Stimulated activated CD8-positive, alpha-beta memory T cell treated with anti-CD3 and anti-CD28 coated beads, Interleukin-12 subunit alpha, Interleukin-12 subunit beta, amount 100 ng/mL, for 24 hours (primary cell): Measurements from ENCODE around the gene IGF1.

Source experiments
- DNase-seq: peaks from one replicate; pipeline ENCODE4 v3.0.0-alpha.2; 2020; ENCODE audit errors: extremely low read depth

Gene IGF1

GRCh38 chr12:102427543-102427941 is 52.8 kb downstream of the IGF1 start:
- DNase-seq, result no peak

DNA sequence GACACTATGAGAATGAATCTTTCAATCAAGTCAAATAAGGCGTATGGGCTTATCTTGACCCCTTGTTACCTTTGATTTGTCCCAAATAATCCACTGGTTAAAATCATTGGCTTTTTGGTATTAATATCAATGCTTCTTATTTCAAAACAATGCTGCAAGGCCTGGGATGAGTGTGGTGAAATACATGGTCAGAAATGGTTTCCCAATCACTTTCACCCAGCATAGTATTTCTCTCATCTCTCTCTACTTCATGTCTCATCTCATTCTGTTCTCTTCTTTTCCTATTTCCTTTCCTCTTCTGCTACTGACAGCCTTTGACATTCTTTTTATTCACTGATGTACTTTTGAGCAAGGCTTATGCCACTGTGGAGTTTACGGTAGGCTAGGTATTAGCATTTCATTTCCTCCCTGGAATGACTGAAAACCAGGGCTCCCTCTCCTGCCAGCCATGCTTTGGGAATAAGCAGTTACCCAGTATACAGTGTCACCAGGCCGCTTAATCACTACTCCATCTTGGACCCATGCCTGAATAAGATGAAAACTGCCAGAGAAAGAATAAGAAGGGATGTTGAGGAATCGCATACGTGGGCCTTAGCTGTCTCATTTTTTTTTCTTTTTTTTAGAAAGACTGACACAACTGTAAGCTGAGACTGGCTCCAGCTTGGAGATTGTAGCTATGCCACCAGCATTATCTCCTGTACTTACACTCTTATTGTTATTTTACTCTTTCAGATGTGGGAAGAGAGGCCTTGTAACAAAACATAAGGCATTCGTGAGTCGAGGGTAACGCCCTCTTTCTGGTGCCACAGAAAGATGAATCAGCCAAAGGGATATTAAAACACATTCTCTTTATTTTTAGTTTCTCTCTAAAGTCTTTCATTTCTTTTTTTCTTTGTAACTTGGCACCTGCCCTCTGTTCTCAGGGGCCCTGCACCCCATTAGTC is 53.5 kb downstream of the IGF1 start:
- DNase-seq, result no peak

GRCh38 chr12:102425109-102426039 is 55.0 kb downstream of the IGF1 start:
- DNase-seq, result no peak

DNA sequence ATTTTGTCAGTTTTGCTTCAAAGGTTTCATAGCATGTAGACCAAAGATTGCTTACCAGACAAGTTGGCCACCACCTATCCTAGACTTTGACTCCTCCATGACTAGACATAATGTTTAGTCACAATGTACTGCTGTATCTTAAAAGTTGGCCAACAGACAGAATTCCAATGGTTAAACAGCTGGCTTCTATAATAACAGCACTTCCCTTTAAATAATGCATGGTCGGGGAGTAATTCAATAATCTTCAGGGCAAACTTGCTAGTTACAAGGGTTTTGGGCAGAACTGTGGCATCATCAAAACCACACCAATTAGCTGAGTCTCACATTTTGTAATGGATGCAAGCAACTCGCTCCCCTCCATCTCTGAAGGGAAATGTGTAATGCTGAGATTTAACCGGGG is 56.9 kb downstream of the IGF1 start:
- no peak for DNase-seq

GRCh38 chr12:102421802-102422583 is 58.4 kb downstream of the IGF1 start:
- no peak for DNase-seq

GRCh38 chr12:102419094-102419764 is 61.1 kb downstream of the IGF1 start:
- DNase-seq, result no peak

DNA sequence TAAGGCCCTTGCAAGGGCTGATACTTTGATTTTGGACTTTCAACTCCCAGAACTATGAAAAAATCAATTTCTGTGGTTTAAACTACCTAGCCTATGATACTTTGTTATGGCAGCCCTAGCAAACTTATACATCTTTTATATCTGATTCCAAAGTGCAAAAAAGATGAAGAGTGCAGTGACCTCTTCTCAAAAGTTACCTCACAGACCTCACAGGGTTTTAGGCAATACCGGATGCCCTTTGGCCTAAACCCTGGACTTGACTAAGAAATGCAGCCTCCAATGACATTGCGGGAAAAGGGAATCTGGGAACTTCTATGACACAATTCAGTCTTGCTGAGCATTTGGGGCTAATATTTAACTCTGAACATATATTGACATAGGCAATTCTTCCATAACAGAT is 63.3 kb downstream of the IGF1 start:
- no peak for DNase-seq

GRCh38 chr12:102415515-102415914 is 64.8 kb downstream of the IGF1 start:
- DNase-seq, result no peak

DNA sequence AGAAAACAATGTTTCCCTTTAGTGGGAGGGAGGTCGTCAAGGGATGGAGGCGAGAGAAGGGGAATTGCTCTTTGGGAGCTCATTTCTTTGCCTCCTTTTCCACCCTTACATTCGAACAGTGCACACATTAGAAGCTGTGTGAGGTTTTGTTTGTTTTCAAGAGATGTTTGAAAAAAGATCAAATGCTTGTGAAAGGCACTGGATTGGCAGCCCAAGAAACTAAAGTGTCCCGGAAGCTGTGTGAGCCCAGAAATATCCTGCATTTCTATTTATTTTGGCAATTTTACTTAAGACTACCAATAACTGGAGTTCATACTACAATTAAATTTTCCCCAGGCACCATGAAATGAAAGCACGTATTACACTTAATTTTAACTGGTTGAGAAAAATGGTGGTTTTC is 67.0 kb downstream of the IGF1 start:
- no peak for DNase-seq

DNA sequence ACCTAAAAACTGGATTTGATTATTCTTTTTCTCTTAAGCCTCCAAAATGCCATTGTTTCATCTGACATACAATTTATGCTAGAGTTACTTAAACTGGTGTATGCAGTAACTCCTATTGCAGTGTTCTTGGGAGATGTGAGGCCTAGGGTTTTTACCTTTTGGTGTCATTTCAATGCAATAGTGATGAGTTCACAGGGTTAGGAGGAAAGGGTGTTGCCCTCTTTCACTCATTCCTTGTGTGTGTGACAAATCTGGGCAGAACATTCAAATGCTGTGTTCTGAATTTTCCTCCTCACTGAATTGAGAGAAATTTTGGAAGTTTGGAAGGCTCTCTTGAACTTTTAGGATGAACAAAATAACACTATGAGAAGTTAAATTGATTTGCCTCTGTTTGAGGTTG is 69.9 kb downstream of the IGF1 start:
- DNase-seq, result no peak

- no peak for DNase-seq
Measured at GRCh38 chr12:102408487-102409297, 71.7 kb downstream of the IGF1 start.

GRCh38 chr12:102407776-102408486 is 72.4 kb downstream of the IGF1 start:
- DNase-seq, result no peak

- DNase-seq, result no peak
Measured at GRCh38 chr12:102406033-102406584, 74.3 kb downstream of the IGF1 start.

DNA sequence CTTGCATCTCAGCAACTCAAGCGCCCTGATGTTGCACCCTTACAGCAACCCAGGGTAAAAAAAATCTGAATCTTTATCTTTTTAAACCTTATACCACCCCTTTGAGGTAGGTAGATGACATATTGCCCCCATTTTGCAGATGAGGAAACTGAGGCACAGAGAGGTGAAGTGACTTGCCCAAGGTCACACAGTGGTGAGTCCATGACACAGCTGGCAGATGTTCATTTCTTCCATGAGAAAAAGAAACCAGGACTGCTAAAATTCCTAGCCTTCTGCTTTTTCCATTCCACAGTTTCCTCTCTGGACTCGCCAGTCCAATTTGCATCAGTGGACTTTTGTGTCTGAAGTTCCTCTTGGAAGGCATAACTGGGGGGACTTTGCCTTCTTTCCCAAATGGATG is 79.3 kb downstream of the IGF1 start:
- DNase-seq, result no peak

GRCh38 chr12:102399653-102400052 is 80.7 kb downstream of the IGF1 start:
- no peak for DNase-seq

DNA sequence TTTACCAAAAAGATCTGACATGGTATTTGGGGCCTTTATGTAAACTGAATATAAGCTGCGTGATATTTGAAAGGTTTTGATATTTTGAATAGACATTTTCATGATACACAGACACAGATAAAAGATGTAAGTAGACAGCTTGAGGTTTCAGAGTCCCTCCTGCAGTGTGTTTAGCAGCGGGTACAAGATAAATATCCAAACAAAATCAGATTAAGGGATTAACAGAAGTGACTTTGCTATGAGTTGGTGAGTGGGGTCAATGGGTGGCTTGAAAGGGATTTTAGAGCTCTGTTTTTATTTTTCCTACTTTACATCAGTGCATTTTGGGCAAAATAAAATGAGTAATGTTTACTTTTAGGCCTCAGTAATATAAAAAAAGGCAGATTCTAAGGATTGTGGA is 84.1 kb downstream of the IGF1 start:
- no peak for DNase-seq

- DNase-seq, result no peak
Measured at GRCh38 chr12:102394200-102394599, 86.2 kb downstream of the IGF1 start.

- no peak for DNase-seq
Measured at GRCh38 chr12:102390068-102390467, 90.3 kb downstream of the IGF1 start.

- DNase-seq, result no peak
Measured at GRCh38 chr12:102388469-102388868, 91.9 kb downstream of the IGF1 start.
